BE2C (cell line): ENCODE measurements around the gene STIM1.
"Not testable (repeated sequence)": the region's sequence is repeated elsewhere in the genome, so short reads cannot be mapped to it uniquely, and the experiment has no call there.

ENCODE experiments used
- DNase-seq: peaks from one replicate; pipeline ENCODE4 v3.0.0-alpha.2; 2020
- H3K27me3 ChIP-seq: fragments of 250-450 bp; sonication (Bioruptor Pico); 2 replicates; pipeline ENCODE4 v1.5.1; 2020; ENCODE audit warnings: mild to moderate bottlenecking
- H3K36me3 ChIP-seq: fragments of 250-450 bp; sonication (Bioruptor Pico); 2 replicates; pipeline ENCODE4 v1.5.1; 2020; ENCODE audit warnings: mild to moderate bottlenecking
- H3K4me1 ChIP-seq: fragments of 250-450 bp; sonication (Bioruptor Pico); 2 replicates; pipeline ENCODE4 v1.5.1; 2020
- H3K4me3 ChIP-seq: 2 replicates; pipeline ENCODE4 v1.5.1; 2011; ENCODE audit warnings: low read depth, low read length
- H3K9me3 ChIP-seq: fragments of 250-450 bp; sonication (Bioruptor Pico); 2 replicates; pipeline ENCODE4 v1.5.1; 2020
- CTCF ChIP-seq: IDR thresholded peaks from 2 replicates; pipeline ENCODE4 v1.5.1; 2012; ENCODE audit warnings: mild to moderate bottlenecking, low read depth, low read length

The STIM1 gene

GRCh38 chr11:3890806-3891205, 35.3 kb downstream of the STIM1 start:
- Histone ChIP-seq H3K4me3 (no peak overlapping the region), H3K9me3 (no peaks in the 10 kb centered on the region), H3K27me3 (no peaks in the 10 kb centered on the region), H3K36me3 (no peaks in the 10 kb centered on the region), H3K4me1 (no peaks in the 10 kb centered on the region)
- no peak for TF ChIP-seq CTCF
- no peak for DNase-seq

- H3K4me1 ChIP-seq, result no peaks in the 10 kb centered on the region
- H3K36me3 ChIP-seq, result no peaks in the 10 kb centered on the region
- no peak for TF ChIP-seq CTCF
- DNase-seq, result no peak
- H3K4me3 ChIP-seq, result no peak overlapping the region
- H3K9me3 ChIP-seq, result no peaks in the 10 kb centered on the region
- no peaks in the 10 kb centered on the region for H3K27me3 ChIP-seq
These were observed 36.3 kb downstream of the STIM1 start for GRCh38 chr11:3891751-3892150.

- Histone ChIP-seq H3K4me3 (no peak overlapping the region), H3K27me3 (no peaks in the 10 kb centered on the region), H3K4me1 (no peaks in the 10 kb centered on the region), H3K9me3 (no peaks in the 10 kb centered on the region), H3K36me3 (no peaks in the 10 kb centered on the region)
- TF ChIP-seq CTCF, result no peak
- no peak for DNase-seq
These were observed 36.7 kb downstream of the STIM1 start for GRCh38 chr11:3892156-3892555.

- H3K4me1 ChIP-seq, result no peaks in the 10 kb centered on the region
- DNase-seq, result no peak
- TF ChIP-seq CTCF, result no peak
- H3K4me3 ChIP-seq, result no peak overlapping the region
- H3K9me3 ChIP-seq, result no peaks in the 10 kb centered on the region
- H3K27me3 ChIP-seq, result no peaks in the 10 kb centered on the region
- no peaks in the 10 kb centered on the region for H3K36me3 ChIP-seq
These were observed 37.8 kb downstream of the STIM1 start for GRCh38 chr11:3893311-3893710.

- Histone ChIP-seq H3K4me3 (no peak overlapping the region), H3K27me3 (no peaks in the 10 kb centered on the region), H3K4me1 (no peaks in the 10 kb centered on the region), H3K36me3 (no peaks in the 10 kb centered on the region), H3K9me3 (no peaks in the 10 kb centered on the region)
- DNase-seq, result no peak
- no peak for TF ChIP-seq CTCF
These were observed 38.8 kb downstream of the STIM1 start for GRCh38 chr11:3894128-3894731.

- Histone ChIP-seq H3K27me3 (no peaks in the 10 kb centered on the region), H3K4me3 (no peak overlapping the region), H3K36me3 (no peaks in the 10 kb centered on the region), H3K9me3 (no peaks in the 10 kb centered on the region), H3K4me1 (no peaks in the 10 kb centered on the region)
- TF ChIP-seq CTCF, result no peak
- no peak for DNase-seq
These were observed 41.2 kb downstream of the STIM1 start for GRCh38 chr11:3896644-3897043.

GRCh38 chr11:3900230-3900629, 44.8 kb downstream of the STIM1 start:
- not testable (repeated sequence) for H3K4me3 ChIP-seq, H3K36me3 ChIP-seq, H3K4me1 ChIP-seq, H3K27me3 ChIP-seq, DNase-seq, H3K9me3 ChIP-seq
